Spleen (tissue), 11 donors: ENCODE results near the gene RTL10. TPM values are rescaled to one million over a fixed set of nuclear protein-coding genes. Genes with fewer than 3 reads are reported as not detected.

Experiments
- DNase-seq: peaks from one replicate; pipeline ENCODE4 v3.0.0-alpha.2; 2020
- H3K27ac ChIP-seq, 8 donors: fragments of 200-600 bp; sonication (generic) in 7 of 8; 1 replicate in 4 of 8; 2 replicates in 4 of 8; pipeline versions ENCODE4 v1.5.0 to v1.8.0; 2016 to 2021; ENCODE audit warnings: inconsistent platforms in 4 of 8, mild to moderate bottlenecking in 4 of 8, moderate library complexity in 1 of 8
- H3K27me3 ChIP-seq, 7 donors: fragments of 200-600 bp; sonication (generic) in 6 of 7; replicated peaks in 1 of 7; 1 replicate in 4 of 7; 2 replicates in 3 of 7; pipeline versions ENCODE4 v1.5.0 to v1.8.0; 2016 to 2021; ENCODE audit warnings: inconsistent platforms in 3 of 7, mild to moderate bottlenecking in 1 of 7
- H3K36me3 ChIP-seq, 6 donors: fragments of 200-600 bp; sonication (generic) in 5 of 6; 1 replicate in 4 of 6; 2 replicates in 2 of 6; pipeline versions ENCODE4 v1.5.0 to v1.8.0; 2016 to 2021; ENCODE audit warnings: inconsistent platforms in 2 of 6
- H3K4me1 ChIP-seq, 6 donors: fragments of 200-600 bp; sonication (generic) in 5 of 6; 1 replicate in 3 of 6; 2 replicates in 3 of 6; pipeline versions ENCODE4 v1.5.0 to v1.8.0; 2016 to 2021; ENCODE audit warnings: inconsistent platforms in 3 of 6
- H3K4me3 ChIP-seq, 8 donors: fragments of 200-600 bp; sonication (generic) in 7 of 8; 1 replicate in 4 of 8; 2 replicates in 4 of 8; pipeline versions ENCODE4 v1.5.0 to v1.8.0; 2016 to 2021; ENCODE audit warnings: inconsistent platforms in 4 of 8, mild to moderate bottlenecking in 4 of 8, moderate library complexity in 2 of 8
- H3K9me3 ChIP-seq, 8 donors: fragments of 200-600 bp; sonication (generic) in 7 of 8; 1 replicate in 4 of 8; 2 replicates in 4 of 8; pipeline versions ENCODE4 v1.5.0 to v1.8.0; 2016 to 2021; ENCODE audit warnings: inconsistent platforms in 4 of 8
- POLR2A ChIP-seq, 3 donors: fragments of 450-650 bp; IDR thresholded peaks; one replicate each; pipeline ENCODE4 v1.5.1; 2017; ENCODE audit warnings: antibody characterized with exemption in 3 of 3, mild to moderate bottlenecking in 1 of 3
- POLR2AphosphoS5 ChIP-seq, 3 donors: sonication (generic); formaldehyde crosslinking; IDR thresholded peaks; one replicate each; pipeline ENCODE4 v1.5.1; 2017; ENCODE audit warnings: antibody characterized with exemption in 3 of 3
- WGBS, 5 donors: extraction: QIAGEN DNeasy Blood & Tissue Kit in 3 of 5; methylation state at CpG; one replicate each; pipeline versions ENCODE4 v1.1.5 to v1.1.7; 2013 to 2018; 5-methylcytosine and 5-hydroxymethylcytosine counted together
- intact Hi-C: fragments of 100-400 bp; cut with DNase I; formaldehyde crosslinking; loops from one replicate; pipeline ENCODE4 v1.15.0; 2023; ENCODE audit warnings: low total_unique reads
- polyA plus RNA-seq, 3 donors: library from polyadenylated mRNA; stranded (reverse); fragments of 200-250 nt; gene quantifications; one replicate each; pipeline ENCODE4 v1.2.1, GENCODE V29; 2013
- total RNA-seq, 7 donors: library from RNA; depleted of rRNA in 3 of 7; stranded (reverse); fragments of >200 nt in 3 of 7; fragmentation: NEBNext Ultra II Directional in 4 of 7; extraction: Animal tissue kit (Norgen Biotek cat#: 25700) in 4 of 7; gene quantifications; one replicate each; pipeline versions ENCODE4 v1.1.0 to v1.2.1, GENCODE V29; 2016 to 2021
- TF ChIP-seq, protein P1 (sequence below), 11 experiments: fragments of 200-600 bp in 7 of 11; fragments of 450-650 bp in 4 of 11; sonication (generic) in 4 of 11; IDR thresholded peaks in 8 of 11; conservative IDR thresholded peaks in 3 of 11; 1 replicate in 7 of 11; 2 replicates in 4 of 11; pipeline versions ENCODE4 v1.4.0 to v1.8.0; 2016 to 2021; ENCODE audit warnings: antibody characterized with exemption in 11 of 11, inconsistent platforms in 4 of 11, mild to moderate bottlenecking in 1 of 11
- donor health status: healthy with polysubstance abuse.
- donor health status: DM: no; HTN: no; CAD: no; lungs with moderate emphysema.
- donor health status: DM: no; HTN: no; CAD: no.
- donor health status: Bipolar disorder and iron deficiency.
- donor health status: healthy.
- donor health status: DM: no; HTN: no; CAD: no.
- donor health status: DM: yes; HTN: yes; CAD: no.

RTL10 gene
- total and polyA plus RNA-seq, 10 donors, result 8.3 to 22.9 (median 17.8) TPM

DNA sequence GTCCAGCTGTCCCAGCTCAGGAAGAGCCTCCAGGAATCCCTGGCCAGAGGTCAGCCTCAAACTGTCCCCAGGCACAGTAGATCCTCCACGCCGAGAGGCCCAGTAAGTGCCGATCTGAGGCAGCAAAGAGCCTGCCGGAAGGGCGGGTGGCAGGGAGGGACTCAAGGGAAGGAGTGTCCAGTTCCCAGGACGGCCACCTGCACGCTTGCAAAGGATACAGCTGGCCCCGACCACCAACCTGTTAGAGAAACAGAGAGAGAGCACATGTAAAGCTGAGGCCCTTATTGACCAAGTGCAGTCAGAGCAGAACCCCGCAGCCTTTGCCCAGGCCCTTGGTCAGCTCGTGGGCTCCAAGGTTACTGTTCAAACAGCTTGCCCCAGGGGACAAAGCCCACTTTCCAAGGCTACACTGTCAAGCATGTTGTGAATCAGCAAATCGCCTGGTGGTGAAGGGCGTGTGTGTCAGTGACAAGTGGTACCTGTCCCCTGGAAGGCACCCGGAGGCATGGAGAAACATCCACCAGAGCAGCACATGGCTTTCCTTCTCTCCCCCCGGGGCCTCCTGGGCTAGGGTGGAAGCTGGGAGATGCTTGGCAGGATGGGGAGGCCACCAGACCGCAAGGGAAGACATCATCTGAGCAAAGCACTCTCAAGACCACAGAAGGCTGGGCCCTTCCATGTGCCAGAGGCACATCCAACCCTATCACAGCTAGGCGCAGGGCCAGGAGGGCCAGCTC is 44.3 kb upstream of the RTL10 start:
- no peaks in the 10 kb centered on the region for H3K9me3 ChIP-seq
- no peaks in the 10 kb centered on the region for H3K27me3 ChIP-seq
- H3K27ac ChIP-seq, result no peak overlapping the region
- H3K36me3 ChIP-seq, result peaks cover 0 to 98% (median 25%) of the 10 kb centered on the region in 6 donors
- 89 to 95% (median 94%) methylated on average over 12 to 16 of the region's 16 CpGs for WGBS, 5 donors
- TF ChIP-seq POLR2AphosphoS5 (IDR thresholded peaks at IDR 0.05) (no peak), POLR2A (IDR thresholded peaks at IDR 0.05) (no peak)
- TF ChIP-seq, protein P1, sequence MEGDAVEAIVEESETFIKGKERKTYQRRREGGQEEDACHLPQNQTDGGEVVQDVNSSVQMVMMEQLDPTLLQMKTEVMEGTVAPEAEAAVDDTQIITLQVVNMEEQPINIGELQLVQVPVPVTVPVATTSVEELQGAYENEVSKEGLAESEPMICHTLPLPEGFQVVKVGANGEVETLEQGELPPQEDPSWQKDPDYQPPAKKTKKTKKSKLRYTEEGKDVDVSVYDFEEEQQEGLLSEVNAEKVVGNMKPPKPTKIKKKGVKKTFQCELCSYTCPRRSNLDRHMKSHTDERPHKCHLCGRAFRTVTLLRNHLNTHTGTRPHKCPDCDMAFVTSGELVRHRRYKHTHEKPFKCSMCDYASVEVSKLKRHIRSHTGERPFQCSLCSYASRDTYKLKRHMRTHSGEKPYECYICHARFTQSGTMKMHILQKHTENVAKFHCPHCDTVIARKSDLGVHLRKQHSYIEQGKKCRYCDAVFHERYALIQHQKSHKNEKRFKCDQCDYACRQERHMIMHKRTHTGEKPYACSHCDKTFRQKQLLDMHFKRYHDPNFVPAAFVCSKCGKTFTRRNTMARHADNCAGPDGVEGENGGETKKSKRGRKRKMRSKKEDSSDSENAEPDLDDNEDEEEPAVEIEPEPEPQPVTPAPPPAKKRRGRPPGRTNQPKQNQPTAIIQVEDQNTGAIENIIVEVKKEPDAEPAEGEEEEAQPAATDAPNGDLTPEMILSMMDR (IDR thresholded peaks at IDR 0.05 in 8 of 11, conservative IDR thresholded peaks at IDR 0.05 in 3 of 11), result no peak
- intact Hi-C loops, result no loop called here
- no peak overlapping the region for H3K4me3 ChIP-seq
- peaks cover 0 to 9% (median under 1%) of the 10 kb centered on the region in 6 donors for H3K4me1 ChIP-seq
- DNase-seq, result no peak

DNA sequence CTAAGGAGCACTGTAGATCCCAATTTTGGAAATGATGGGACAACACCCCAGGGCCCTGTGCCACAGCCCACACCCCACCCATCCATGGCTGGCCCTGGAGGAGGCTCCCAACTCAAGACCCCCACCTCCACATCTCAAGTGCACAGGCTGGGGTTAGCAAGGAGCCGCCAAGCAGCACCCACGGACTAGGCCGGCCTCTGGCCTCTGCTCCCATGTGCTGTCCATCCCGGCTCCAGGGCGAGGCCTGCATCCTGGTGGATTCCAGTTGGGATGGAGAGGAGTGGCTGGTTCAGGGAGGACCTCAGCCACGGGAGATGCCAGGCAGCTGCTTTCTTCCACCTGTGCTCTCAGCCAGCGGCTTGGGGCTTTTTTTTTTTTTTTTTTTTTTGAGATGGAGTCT is 43.5 kb upstream of the RTL10 start:
- 90 to 97% (median 96%) methylated on average over 7 of the region's 7 CpGs for WGBS, 5 donors
- peak; percentile 74 for DNase-seq
- intact Hi-C loops, result no loop called here

DNA sequence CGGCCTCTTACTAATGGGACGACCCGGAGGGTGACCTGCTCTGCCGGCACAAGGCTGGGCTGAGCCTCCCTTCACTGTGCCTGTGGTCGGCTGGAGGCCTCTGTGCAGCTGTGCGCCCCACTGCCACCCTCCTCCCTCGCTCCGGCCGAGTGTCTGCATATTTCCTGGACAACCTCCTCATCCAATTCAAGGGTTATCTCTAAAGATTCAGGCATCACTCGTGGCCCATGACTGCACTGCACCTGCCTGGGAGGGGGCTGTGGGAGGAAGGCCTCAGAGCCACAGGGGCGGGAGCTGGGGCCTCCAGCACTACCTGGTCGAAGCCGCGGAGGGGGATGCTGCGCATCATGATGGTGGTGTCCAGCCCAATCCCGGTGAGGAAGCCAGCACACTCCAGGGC is 43.1 kb upstream of the RTL10 start:
- TF ChIP-seq, protein P1 (IDR thresholded peaks at IDR 0.05 in 8 of 11, conservative IDR thresholded peaks at IDR 0.05 in 3 of 11), result no peak
- TF ChIP-seq POLR2A (IDR thresholded peaks at IDR 0.05), result no peak
- TF ChIP-seq POLR2AphosphoS5 (IDR thresholded peaks at IDR 0.05), result no peak
- DNase-seq, result no peak
- Histone ChIP-seq H3K9me3 (no peaks in the 10 kb centered on the region), H3K4me1 (peaks cover 1 to 21% (median 10%) of the 10 kb centered on the region in 6 donors), H3K36me3 (peaks cover 0 to 96% (median 24%) of the 10 kb centered on the region in 6 donors), H3K4me3 (no peak overlapping the region), H3K27me3 (no peaks in the 10 kb centered on the region), H3K27ac (no peak overlapping the region)
- WGBS, 5 donors, result 88 to 94% (median 93%) methylated on average over 11 to 16 of the region's 16 CpGs
- intact Hi-C loops, result no loop called here

More for the DNA sequence above, 43.5 kb upstream of the RTL10 start:
- Histone ChIP-seq H3K4me1 (peaks cover 0 to 17% (median 6%) of the 10 kb centered on the region in 6 donors), H3K9me3 (no peaks in the 10 kb centered on the region), H3K27ac (no peak overlapping the region), H3K27me3 (no peaks in the 10 kb centered on the region), H3K4me3 (no peak overlapping the region), H3K36me3 (peaks cover 0 to 98% (median 25%) of the 10 kb centered on the region in 6 donors)
- TF ChIP-seq POLR2AphosphoS5 (IDR thresholded peaks at IDR 0.05) (no peak), POLR2A (IDR thresholded peaks at IDR 0.05) (no peak)
- TF ChIP-seq, protein P1 (IDR thresholded peaks at IDR 0.05 in 8 of 11, conservative IDR thresholded peaks at IDR 0.05 in 3 of 11), result no peak

DNA sequence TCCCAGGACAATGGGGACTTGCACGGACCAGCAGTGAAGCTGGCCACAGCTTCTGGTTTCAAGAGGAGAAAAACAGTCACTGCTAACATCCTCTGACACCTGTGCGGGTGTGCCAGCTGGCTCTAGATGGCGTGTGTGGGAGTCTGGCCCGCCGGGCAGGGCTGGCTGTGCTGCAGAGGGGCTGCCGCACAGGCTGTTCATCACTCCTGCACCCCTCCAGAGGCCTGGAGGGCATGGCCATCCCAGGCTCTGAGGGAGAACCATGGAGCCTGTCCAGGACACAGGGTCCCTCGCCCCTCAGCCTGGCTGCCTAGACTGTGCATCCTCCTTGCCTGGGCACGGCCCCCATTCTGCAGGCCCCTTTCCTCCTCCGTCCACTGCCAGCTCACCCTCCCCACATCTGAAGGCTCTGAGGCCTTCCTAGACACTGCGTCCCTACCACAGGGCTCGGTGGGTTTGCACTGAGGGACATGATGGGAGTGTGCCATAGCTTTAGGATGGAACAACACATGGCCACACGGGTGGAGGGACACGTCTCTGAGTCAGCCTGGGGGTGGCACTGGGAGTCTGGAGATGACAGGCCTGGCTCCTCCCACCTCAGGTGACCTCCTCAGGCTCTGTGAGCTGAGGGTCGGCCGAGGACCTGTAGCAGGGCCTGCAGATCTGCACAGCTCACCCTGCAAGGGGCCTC is 42.1 kb upstream of the RTL10 start:
- TF ChIP-seq POLR2AphosphoS5 (IDR thresholded peaks at IDR 0.05), result no peak
- TF ChIP-seq, protein P1 (IDR thresholded peaks at IDR 0.05 in 8 of 11, conservative IDR thresholded peaks at IDR 0.05 in 3 of 11), result no peak
- no peak for TF ChIP-seq POLR2A (IDR thresholded peaks at IDR 0.05)
- DNase-seq, result peak; percentile 67
- H3K36me3 ChIP-seq, result peaks cover 0 to 87% (median 19%) of the 10 kb centered on the region in 6 donors
- intact Hi-C loops, result no loop called here
- H3K4me3 ChIP-seq, result no peak overlapping the region
- peaks cover 10 to 31% (median 19%) of the 10 kb centered on the region in 6 donors for H3K4me1 ChIP-seq
- H3K9me3 ChIP-seq, result no peaks in the 10 kb centered on the region
- no peak overlapping the region for H3K27ac ChIP-seq
- 76 to 86% (median 84%) methylated on average over 9 to 15 of the region's 15 CpGs for WGBS, 5 donors
- no peaks in the 10 kb centered on the region for H3K27me3 ChIP-seq
